GM12878 (cell line): ENCODE data around the gene ARHGEF10L. TPM values are rescaled to one million over a fixed set of nuclear protein-coding genes. Genes with fewer than 3 reads are reported as not detected.

Experiments used
- ATAC-seq: fragments of 200-7000 bp; cut with Tn5 transposase; 3 replicates; pipeline ENCODE4 v1.9.1; 2020; ENCODE audit warnings: mild to moderate bottlenecking, moderate library complexity
- BruUV-seq: library from RNA; stranded (reverse); fragments of 400-500 nt; replicated peaks from 2 replicates; lab custom pipeline; 2021; lab: Mats Ljungman, UMichigan
- CTCF ChIA-PET: fragments of 300-600 bp; sonication (Branson Sonifier 250); formaldehyde crosslinking; extraction: SDS; loops from one replicate; lab custom pipeline; 2021; ENCODE audit warnings: inconsistent platforms; lab: Yijun Ruan, JAX
- POLR2A ChIA-PET: fragments of 350-600 bp; formaldehyde crosslinking; extraction: SDS; loops from one replicate; lab custom pipeline; 2021; ENCODE audit warnings: inconsistent platforms; lab: Charles Lee
- RAD21 ChIA-PET: fragments of 300-600 bp; sonication (Branson Sonifier 250); formaldehyde crosslinking; loops from one replicate; lab custom pipeline; 2023; ENCODE audit warnings: antibody characterized with exemption; ENCODE audit not compliant: unreplicated experiment; lab: Charles Lee
- SMC1A ChIA-PET: fragments of 300-600 bp; sonication (Branson Sonifier 250); formaldehyde crosslinking; loops from one replicate; lab custom pipeline; 2023; ENCODE audit not compliant: unreplicated experiment, uncharacterized antibody; lab: Charles Lee
- DNase-seq: peaks from one replicate; pipeline ENCODE4 v3.0.0-alpha.2; 2011; ENCODE audit warnings: low read depth, low spot score
- FAIRE-seq: peaks from 3 replicates; lab custom pipeline; 2011; peaks lifted over from hg19 to GRCh38; lab: Jason Lieb, UNC
- H2AFZ ChIP-seq: 2 replicates; pipeline ENCODE4 v1.6.0; 2011; ENCODE audit warnings: low read depth, low read length, control low read depth; ENCODE audit not compliant: control insufficient read depth
- H3K27ac ChIP-seq: 2 replicates; pipeline ENCODE4 v1.5.1; 2011; ENCODE audit warnings: control low read depth; ENCODE audit not compliant: control insufficient read depth, insufficient read depth
- H3K27me3 ChIP-seq, 2 experiments: replicated peaks in 1 of 2; 2 replicates each; pipeline versions ENCODE4 v1.6.0 to v1.6.1; 2011; ENCODE audit warnings: low read length in 1 of 2; ENCODE audit not compliant: control insufficient read depth in 2 of 2, insufficient read depth in 2 of 2
- H3K36me3 ChIP-seq, 2 experiments: 2 replicates each; pipeline ENCODE4 v1.5.1; 2011; ENCODE audit warnings: low read length in 1 of 2; ENCODE audit not compliant: control insufficient read depth in 2 of 2, insufficient read depth in 2 of 2
- H3K4me1 ChIP-seq: 2 replicates; pipeline ENCODE4 v1.6.1; 2011; ENCODE audit warnings: mild to moderate bottlenecking, low read length, moderate library complexity, mixed read lengths; ENCODE audit not compliant: control insufficient read depth, insufficient read depth
- H3K4me2 ChIP-seq: 2 replicates; pipeline ENCODE4 v1.6.0; 2011; ENCODE audit warnings: control low read depth; ENCODE audit not compliant: control insufficient read depth, insufficient read depth
- H3K4me3 ChIP-seq: fragments of 200-600 bp; sonication (generic); 2 replicates; pipeline ENCODE4 v1.5.1; 2016
- H3K79me2 ChIP-seq: 2 replicates; pipeline ENCODE4 v1.6.0; 2011; ENCODE audit warnings: low read length; ENCODE audit not compliant: control insufficient read depth, insufficient read depth
- H3K9ac ChIP-seq: 2 replicates; pipeline ENCODE4 v1.8.0; 2011; ENCODE audit warnings: low read length, control low read depth, mixed read lengths; ENCODE audit not compliant: control insufficient read depth, insufficient read depth
- H3K9me3 ChIP-seq: replicated peaks from 3 replicates; pipeline ENCODE4 v1.5.1; 2011; ENCODE audit warnings: mild to moderate bottlenecking, low read length; ENCODE audit not compliant: control insufficient read depth, insufficient read depth
- H4K20me1 ChIP-seq: 2 replicates; pipeline ENCODE4 v1.6.0; 2011; ENCODE audit not compliant: control insufficient read depth, insufficient read depth
- BCL3 ChIP-seq: IDR thresholded peaks from 2 replicates; pipeline ENCODE4 v1.6.1; 2011; ENCODE audit warnings: borderline replicate concordance, low read depth, mild to moderate bottlenecking, moderate library complexity, low read length; ENCODE audit not compliant: insufficient read depth, poor library complexity, severe bottlenecking
- MTA3 ChIP-seq: IDR thresholded peaks from 2 replicates; pipeline ENCODE4 v1.6.1; 2012; ENCODE audit warnings: low read length, inconsistent platforms, borderline replicate concordance
- MXI1 ChIP-seq: fragments of 150-350 bp; IDR thresholded peaks from 2 replicates; pipeline ENCODE4 v1.6.1; 2011; ENCODE audit warnings: low read depth, mild to moderate bottlenecking, inconsistent platforms, low read length, improper control_type of control experiment
- SPI1 ChIP-seq: IDR thresholded peaks from 2 replicates; pipeline ENCODE4 v1.6.1; 2011; ENCODE audit warnings: low read depth, mild to moderate bottlenecking, low read length, moderate library complexity, borderline replicate concordance; ENCODE audit not compliant: insufficient read depth
- SRF ChIP-seq, 2 experiments: IDR thresholded peaks; 2 replicates each; pipeline ENCODE4 v1.6.1; 2011; ENCODE audit warnings: low read depth in 2 of 2, low read length in 2 of 2, mild to moderate bottlenecking in 1 of 2, moderate library complexity in 1 of 2
- SUPT20H ChIP-seq: IDR thresholded peaks from 2 replicates; pipeline ENCODE4 v1.6.1; 2011; ENCODE audit warnings: low read depth, mild to moderate bottlenecking, low read length, moderate library complexity, borderline replicate concordance; ENCODE audit not compliant: control insufficient read depth
- TCF3 ChIP-seq: IDR thresholded peaks from 2 replicates; pipeline ENCODE4 v1.6.1; 2012; ENCODE audit warnings: low read depth, mild to moderate bottlenecking, low read length, borderline replicate concordance; ENCODE audit not compliant: insufficient read depth
- YY1 ChIP-seq: IDR thresholded peaks from 2 replicates; pipeline ENCODE4 v1.6.1; 2011; ENCODE audit warnings: low read depth, mild to moderate bottlenecking, low read length
- ZNF207 ChIP-seq: fragments of 450-650 bp; IDR thresholded peaks from 2 replicates; pipeline ENCODE4 v1.6.1; 2014; ENCODE audit warnings: antibody characterized with exemption, mild to moderate bottlenecking, borderline replicate concordance
- ZNF592 ChIP-seq: fragments of 450-650 bp; IDR thresholded peaks from 2 replicates; pipeline ENCODE4 v1.6.1; 2017; ENCODE audit warnings: mild to moderate bottlenecking, moderate library complexity
- ZZZ3 ChIP-seq: IDR thresholded peaks from 2 replicates; pipeline ENCODE4 v1.6.1; 2011; ENCODE audit warnings: low read depth; ENCODE audit not compliant: control insufficient read depth, insufficient read length
- WGBS: methylation state at CpG from one replicate; pipeline ENCODE4 v1.1.6; 2016; ENCODE audit warnings: low lambda C conversion rate; ENCODE audit not compliant: insufficient replicate concordance, insufficient coverage; ENCODE audit errors: missing lambda C conversion rate; 5-methylcytosine and 5-hydroxymethylcytosine counted together
- in situ Hi-C: fragments of 300-500 bp; cut with MboI; formaldehyde crosslinking; loops from 9 replicates; pipeline ENCODE4 v1.14.3; 2018; ENCODE audit warnings: mixed read lengths
- intact Hi-C: fragments of 100-400 bp; cut with micrococcal nuclease; formaldehyde crosslinking; loops from one replicate; pipeline ENCODE4 v1.14.2; 2022; ENCODE audit not compliant: unreplicated experiment
- polyA plus RNA-seq, 11 experiments: library from polyadenylated mRNA; depleted of rRNA in 4 of 11; unstranded in 6 of 11; stranded (reverse) in 5 of 11; fragments of >200 nt; fragmentation: Nextera tagmentation in 4 of 11; fragmentation: Illumina TruSeq in 1 of 11; extraction: Ambion mirVana in 4 of 11; extraction: Trizol in 1 of 11; gene quantifications; 1 replicate in 1 of 11; 2 replicates in 10 of 11; pipeline versions ENCODE4 v1.2.1 to v1.2.3, GENCODE V29; 2011 to 2016; ENCODE audit warnings: inconsistent platforms in 2 of 11, missing spikeins in 2 of 11, low read depth in 1 of 11
- total RNA-seq, 4 experiments: library from RNA; depleted of rRNA in 3 of 4; stranded (reverse); fragments of >200 nt in 3 of 4; fragmentation: Illumina TruSeq in 1 of 4; extraction: Trizol in 1 of 4; gene quantifications; 2 replicates each; pipeline versions ENCODE4 v1.2.1 to v1.2.3, GENCODE V29; 2013 to 2021

Gene ARHGEF10L
- total and polyA plus RNA-seq, 10 of the 15 experiments (the other 5 are each of a cell fraction or from before 2014, with no cell fraction given), result 0.05 to 0.94 (median 0.28) TPM; not detected in 2

- TF ChIP-seq ZNF207, result no peak
- no peak for TF ChIP-seq SUPT20H
- TF ChIP-seq, all 136 proteins: peak for 0
Measured at GRCh38 chr1:17514776-17515175, 24.7 kb upstream of the ARHGEF10L start (continued).

GRCh38 chr1:17515902-17516301 is 23.6 kb upstream of the ARHGEF10L start:
- ChIA-PET SMC1A (no interaction called here), CTCF (interaction anchor here (1.1 kb wide), 1 partner anchor 91 kb away, joined by 4 read pairs; no protein-coding TSS in a partner anchor)
- 30% methylated on average over 5 of the region's 5 CpGs for WGBS

More at GRCh38 chr1:17515902-17516301, 23.6 kb upstream of the ARHGEF10L start:
- Histone ChIP-seq H3K27me3 (peaks cover 0 to 2% of the 10 kb centered on the region in 2 experiments; a peak in 2 of 4 replicates), H3K79me2 (no peaks in the 10 kb centered on the region), H4K20me1 (no peaks in the 10 kb centered on the region), H3K36me3 (no peaks in the 10 kb centered on the region), H3K4me1 (no peaks in the 10 kb centered on the region), H2AFZ (no peak overlapping the region), H3K9me3 (no peaks in the 10 kb centered on the region), H3K4me3 (no peak overlapping the region), H3K9ac (no peak overlapping the region), H3K4me2 (no peak overlapping the region), H3K27ac (no peak overlapping the region)
- ATAC-seq (no peak), FAIRE-seq (no peak), DNase-seq (no peak)
- no peak for TF ChIP-seq BCL3
- no peak for TF ChIP-seq MTA3
- no peak for TF ChIP-seq ZNF592
- TF ChIP-seq SPI1, result 0 out of 2 replicates have a peak, but pooled peaks have one; percentile 2
- no peak for TF ChIP-seq YY1
- TF ChIP-seq TCF3, result no peak
- TF ChIP-seq ZZZ3, result no peak
- no peak for TF ChIP-seq SRF (IDR thresholded peaks at IDR 0.05; ENCODE audit: low read depth in 2 of 2, low read length in 2 of 2)
- TF ChIP-seq MXI1, result no peak
- in situ Hi-C loops, result no loop called here
- no TSS peak for BruUV-seq
- ChIA-PET POLR2A (no interaction called here), RAD21 (no interaction called here)
- intact Hi-C loops, result no loop called here
